Neural crest cell (in vitro differentiated cells): Measurements from ENCODE around the gene EYS. TPM values are rescaled to one million over a fixed set of nuclear protein-coding genes. Genes with fewer than 3 reads are reported as not detected.

Experiments used
- DNase-seq: peaks from one replicate; pipeline ENCODE4 v3.0.0; 2021; ENCODE audit warnings: low read depth, mixed read lengths, low spot score
- H3K27ac Mint-ChIP-seq: one replicate; pipeline ENCODE4 v1.8.0; 2021; ENCODE audit warnings: mild to moderate bottlenecking, mixed read lengths; ENCODE audit not compliant: unreplicated experiment
- H3K27me3 Mint-ChIP-seq: 2 replicates; pipeline ENCODE4 v1.8.0; 2021; ENCODE audit warnings: low read depth, mild to moderate bottlenecking, mixed read lengths
- H3K36me3 Mint-ChIP-seq: 2 replicates; pipeline ENCODE4 v1.8.0; 2021; ENCODE audit warnings: low read depth, mild to moderate bottlenecking, mixed read lengths
- H3K4me1 Mint-ChIP-seq: 2 replicates; pipeline ENCODE4 v1.8.0; 2021; ENCODE audit warnings: mixed read lengths
- H3K4me3 Mint-ChIP-seq: one replicate; pipeline ENCODE4 v1.8.0; 2021; ENCODE audit warnings: mild to moderate bottlenecking, mixed read lengths
- H3K9me3 Mint-ChIP-seq: 2 replicates; pipeline ENCODE4 v1.8.0; 2021; ENCODE audit warnings: mixed read lengths
- CTCF ChIP-seq: fragments of 200-600 bp; sonication (generic); conservative IDR thresholded peaks from 2 replicates; pipeline ENCODE4 v1.5.0; 2021; ENCODE audit warnings: antibody characterized with exemption, mild to moderate bottlenecking
- total RNA-seq: library from RNA; stranded (reverse); gene quantifications from 2 replicates; pipeline ENCODE4 v1.2.1, GENCODE V29; 2021

The EYS gene
- total RNA-seq, 1 donor from 2014 or later, result 0.40 TPM

DNA sequence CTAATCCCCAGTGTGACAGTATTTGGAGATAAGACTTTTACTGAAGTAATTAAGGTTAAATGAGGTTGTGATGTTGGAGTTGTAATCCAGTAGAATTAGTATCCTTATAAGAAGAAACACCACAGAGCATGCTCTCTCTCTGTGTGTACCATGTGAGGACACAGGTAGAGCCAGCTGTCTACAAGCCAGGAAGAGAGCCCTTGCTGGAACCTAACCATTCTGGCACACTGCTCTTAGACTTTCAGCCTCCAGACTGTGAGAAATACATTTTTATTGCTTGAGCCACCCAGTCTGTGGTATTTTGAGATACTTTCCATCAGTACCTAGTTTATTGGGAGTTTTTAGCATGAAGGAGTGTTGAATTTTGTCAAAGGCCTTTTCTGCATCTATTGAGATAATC lies 1961.2 kb downstream of the EYS start:
- Mint-ChIP-seq H3K27ac (no peak overlapping the region), H3K4me1 (no peaks in the 10 kb centered on the region), H3K36me3 (no peaks in the 10 kb centered on the region), H3K4me3 (no peak overlapping the region), H3K9me3 (peaks cover 6% of the 10 kb centered on the region), H3K27me3 (peaks cover 4% of the 10 kb centered on the region)
- no peak for DNase-seq
- no peak for TF ChIP-seq CTCF

GRCh38 chr6:63744810-63745209 lies 1962.2 kb downstream of the EYS start:
- Mint-ChIP-seq H3K27ac (no peak overlapping the region), H3K4me3 (no peak overlapping the region), H3K4me1 (no peaks in the 10 kb centered on the region), H3K27me3 (peaks cover 4% of the 10 kb centered on the region), H3K36me3 (no peaks in the 10 kb centered on the region), H3K9me3 (peaks cover 6% of the 10 kb centered on the region)
- TF ChIP-seq CTCF, result no peak
- no peak for DNase-seq

- H3K4me1 Mint-ChIP-seq, result no peaks in the 10 kb centered on the region
- H3K9me3 Mint-ChIP-seq, result peaks cover 6% of the 10 kb centered on the region
- H3K27me3 Mint-ChIP-seq, result peaks cover 4% of the 10 kb centered on the region
- no peak overlapping the region for H3K27ac Mint-ChIP-seq
- DNase-seq, result no peak
- TF ChIP-seq CTCF, result no peak
- H3K4me3 Mint-ChIP-seq, result no peak overlapping the region
- no peaks in the 10 kb centered on the region for H3K36me3 Mint-ChIP-seq
Measured at GRCh38 chr6:63743691-63744090, 1963.3 kb downstream of the EYS start.

DNA sequence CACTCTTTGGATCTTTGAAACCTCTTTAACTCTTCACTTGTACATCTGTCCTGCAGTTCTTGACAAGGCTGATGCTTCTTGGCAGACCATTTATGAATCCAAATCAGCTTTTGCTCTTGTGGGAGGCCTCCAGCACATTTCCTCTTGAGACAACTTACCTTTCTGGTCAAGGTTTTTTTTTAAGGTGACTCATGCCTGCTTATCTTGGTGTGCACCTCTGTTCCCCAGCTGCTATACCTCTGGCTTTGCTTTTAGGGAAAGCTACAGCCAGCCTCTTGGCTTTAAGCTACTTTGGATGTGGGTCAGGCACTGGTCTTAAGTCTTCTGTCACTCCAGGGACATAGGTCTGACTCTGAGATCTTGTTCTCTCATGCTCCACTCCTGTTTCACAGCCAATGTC lies 1965.0 kb downstream of the EYS start:
- Mint-ChIP-seq H3K36me3 (no peaks in the 10 kb centered on the region), H3K27me3 (peaks cover 4% of the 10 kb centered on the region), H3K9me3 (peaks cover 2% of the 10 kb centered on the region), H3K27ac (no peak overlapping the region), H3K4me3 (no peak overlapping the region), H3K4me1 (no peaks in the 10 kb centered on the region)
- no peak for TF ChIP-seq CTCF
- DNase-seq, result no peak

- no peaks in the 10 kb centered on the region for H3K4me1 Mint-ChIP-seq
- TF ChIP-seq CTCF, result no peak
- H3K27ac Mint-ChIP-seq, result no peak overlapping the region
- H3K27me3 Mint-ChIP-seq, result peaks cover 4% of the 10 kb centered on the region
- H3K9me3 Mint-ChIP-seq, result peaks cover 3% of the 10 kb centered on the region
- H3K36me3 Mint-ChIP-seq, result no peaks in the 10 kb centered on the region
- no peak overlapping the region for H3K4me3 Mint-ChIP-seq
- no peak for DNase-seq
Measured at GRCh38 chr6:63740709-63741108, 1966.3 kb downstream of the EYS start.
